Ramos (cell line): ENCODE data around the gene MMP10.

Experiments
- in situ Hi-C: fragments of 300-500 bp; cut with MboI; formaldehyde crosslinking; loops from one replicate; pipeline ENCODE4 v1.14.3; 2022; ENCODE audit warnings: low sequenced_read_pairs; ENCODE audit not compliant: unreplicated experiment

The MMP10 gene

GRCh38 chr11:102780491-102780918, at the start of gene MMP10:
TSS of gene MMP10 (minus strand) at chr11:102780628. CDS start at chr11:102780591, 37 bp downstream.
- in situ Hi-C loops, result no loop called here

- in situ Hi-C loops, result no loop called here
Measured at GRCh38 chr11:102829316-102830000, 49.0 kb upstream of the MMP10 start.

- in situ Hi-C loops, result no loop called here
Measured at GRCh38 chr11:102824556-102824955, 44.1 kb upstream of the MMP10 start.

- in situ Hi-C loops, result no loop called here
Measured at GRCh38 chr11:102819491-102819890, 39.1 kb upstream of the MMP10 start.

- in situ Hi-C loops, result no loop called here
Measured at GRCh38 chr11:102813484-102813883, 33.1 kb upstream of the MMP10 start.

GRCh38 chr11:102812188-102812587, 31.8 kb upstream of the MMP10 start:
- in situ Hi-C loops, result no loop called here

GRCh38 chr11:102810950-102811660, 30.7 kb upstream of the MMP10 start:
- in situ Hi-C loops, result no loop called here

- in situ Hi-C loops, result no loop called here
Measured at GRCh38 chr11:102809971-102810370, 29.5 kb upstream of the MMP10 start.

- in situ Hi-C loops, result no loop called here
Measured at GRCh38 chr11:102807921-102808320, 27.5 kb upstream of the MMP10 start.

GRCh38 chr11:102806296-102806695, 25.9 kb upstream of the MMP10 start:
- in situ Hi-C loops, result no loop called here

- in situ Hi-C loops, result no loop called here
Measured at GRCh38 chr11:102802341-102802740, 21.9 kb upstream of the MMP10 start.

- in situ Hi-C loops, result no loop called here
Measured at GRCh38 chr11:102800767-102801166, 20.3 kb upstream of the MMP10 start.

GRCh38 chr11:102799681-102800340, 19.4 kb upstream of the MMP10 start:
- in situ Hi-C loops, result no loop called here

- in situ Hi-C loops, result no loop called here
Measured at GRCh38 chr11:102798012-102798746, 17.8 kb upstream of the MMP10 start, which contains the start of gene MMP1. TSS of gene MMP1 (minus strand) at chr11:102798160. CDS start at chr11:102798092, 68 bp downstream.

GRCh38 chr11:102794382-102794781, 14.0 kb upstream of the MMP10 start:
- in situ Hi-C loops, result no loop called here

GRCh38 chr11:102793677-102794290, 13.4 kb upstream of the MMP10 start:
- in situ Hi-C loops, result no loop called here

GRCh38 chr11:102792604-102793003, 12.2 kb upstream of the MMP10 start:
- in situ Hi-C loops, result no loop called here

- in situ Hi-C loops, result no loop called here
Measured at GRCh38 chr11:102791271-102792036, 11.0 kb upstream of the MMP10 start.

GRCh38 chr11:102788334-102788995, 8.0 kb upstream of the MMP10 start:
- in situ Hi-C loops, result no loop called here
